DOHH2 (cell line): ENCODE measurements around the gene CD79A.

ENCODE experiments used
- H3F3A ChIP-seq: fragments of 200-600 bp; sonication (generic), shearing (Covaris generic); 2 replicates; pipeline ENCODE4 v1.6.0; 2016; ENCODE audit warnings: antibody characterized with exemption, mild to moderate bottlenecking; ENCODE audit not compliant: control insufficient read depth, insufficient read depth
- H3K27ac ChIP-seq: fragments of 200-600 bp; sonication (generic); 2 replicates; pipeline ENCODE4 v1.5.1; 2014; ENCODE audit warnings: low read depth, mild to moderate bottlenecking, low read length, moderate library complexity
- H3K27me3 ChIP-seq: fragments of 200-600 bp; sonication (generic); 2 replicates; pipeline ENCODE4 v1.6.1; 2014; ENCODE audit warnings: mild to moderate bottlenecking, low read length, mixed read lengths; ENCODE audit not compliant: control insufficient read depth
- H3K36me3 ChIP-seq: fragments of 200-600 bp; sonication (generic); 2 replicates; pipeline ENCODE4 v1.6.1; 2014; ENCODE audit warnings: mild to moderate bottlenecking, low read length, moderate library complexity, mixed read lengths; ENCODE audit not compliant: control insufficient read depth
- H3K4me1 ChIP-seq: fragments of 200-600 bp; sonication (generic); 2 replicates; pipeline ENCODE4 v1.6.1; 2014; ENCODE audit warnings: mild to moderate bottlenecking, low read length, mixed read lengths; ENCODE audit not compliant: control insufficient read depth
- H3K4me2 ChIP-seq: fragments of 200-600 bp; sonication (generic); 2 replicates; pipeline ENCODE4 v1.6.0; 2014; ENCODE audit warnings: mild to moderate bottlenecking, low read length, moderate library complexity
- H3K4me3 ChIP-seq: fragments of 200-600 bp; sonication (generic); 2 replicates; pipeline ENCODE4 v1.5.1; 2014; ENCODE audit warnings: mild to moderate bottlenecking, low read length, mixed read lengths
- H3K79me2 ChIP-seq: fragments of 200-600 bp; sonication (generic); 2 replicates; pipeline ENCODE4 v1.6.1; 2014; ENCODE audit warnings: mild to moderate bottlenecking, low read length, mixed read lengths; ENCODE audit not compliant: control insufficient read depth
- H3K9me2 ChIP-seq: fragments of 200-600 bp; sonication (generic); replicated peaks from 2 replicates; pipeline ENCODE4 v1.6.1; 2014; ENCODE audit warnings: mild to moderate bottlenecking, low read length, mixed read lengths; ENCODE audit not compliant: control insufficient read depth
- H3K9me3 ChIP-seq: fragments of 200-600 bp; sonication (generic); 2 replicates; pipeline ENCODE4 v1.6.1; 2014; ENCODE audit warnings: antibody characterized with exemption, low read length, mixed read lengths; ENCODE audit not compliant: control insufficient read depth, insufficient read depth
- H4K20me1 ChIP-seq: fragments of 200-600 bp; sonication (generic); 2 replicates; pipeline ENCODE4 v1.6.0; 2014; ENCODE audit warnings: low read depth, mild to moderate bottlenecking, antibody characterized with exemption, low read length, moderate library complexity; ENCODE audit not compliant: control insufficient read depth, insufficient read depth
- CTCF ChIP-seq: fragments of 200-600 bp; sonication (generic); IDR thresholded peaks from one replicate; pipeline ENCODE4 v1.5.1; 2014; ENCODE audit warnings: antibody characterized with exemption, mild to moderate bottlenecking, low read depth, low read length; ENCODE audit not compliant: poor library complexity, severe bottlenecking
- EZH2phosphoT487 ChIP-seq: fragments of 200-600 bp; sonication (generic); IDR thresholded peaks from 2 replicates; pipeline ENCODE4 v1.6.1; 2017; ENCODE audit warnings: borderline replicate concordance, mild to moderate bottlenecking, antibody characterized with exemption, low read length, moderate library complexity, mixed read lengths

Gene CD79A

GRCh38 chr19:41880329-41880708 is 3.2 kb downstream of the CD79A start:
- Histone ChIP-seq H3K27ac (peak overlapping the region; percentile 99), H3K9me2 (no peaks in the 10 kb centered on the region), H3K79me2 (peaks cover 55% of the 10 kb centered on the region), H3K4me2 (peak overlapping the region; percentile 93), H3K4me1 (peaks cover 69% of the 10 kb centered on the region), H3K36me3 (peaks cover 73% of the 10 kb centered on the region), H3K4me3 (peak overlapping the region; percentile 91), H4K20me1 (no peaks in the 10 kb centered on the region), H3K27me3 (no peaks in the 10 kb centered on the region; the same call in 1 of the 2 replicates), H3K9me3 (no peaks in the 10 kb centered on the region), H3F3A (peaks cover 61% of the 10 kb centered on the region)
- TF ChIP-seq EZH2phosphoT487 (no peak), CTCF (no peak)

GRCh38 chr19:41882568-41883462 is 5.7 kb downstream of the CD79A start, which contains the start of gene ARHGEF1:
TSS of gene ARHGEF1 (plus strand) at chr19:41883184. CDS start at chr19:41888083, 4,899 bp downstream.
- peaks cover 72% of the 10 kb centered on the region for H3K79me2 ChIP-seq
- H3K27me3 ChIP-seq, result no peaks in the 10 kb centered on the region; the same call in 1 of the 2 replicates
- peak within 1 kb of the TSS; percentile 99 for H3K27ac ChIP-seq
- peak within 1 kb of the TSS; percentile 99 for H3K4me3 ChIP-seq
- H3K4me2 ChIP-seq, result peak within 1 kb of the TSS; percentile 87
- peaks cover 85% of the 10 kb centered on the region for H3K36me3 ChIP-seq
- TF ChIP-seq CTCF (no peak), EZH2phosphoT487 (no peak)
- H3K4me1 ChIP-seq, result peaks cover 79% of the 10 kb centered on the region
- no peaks in the 10 kb centered on the region for H3K9me3 ChIP-seq
- peaks cover 46% of the 10 kb centered on the region for H3F3A ChIP-seq
- no peaks in the 10 kb centered on the region for H3K9me2 ChIP-seq
- H4K20me1 ChIP-seq, result no peaks in the 10 kb centered on the region

- no peaks in the 10 kb centered on the region for H3K27me3 ChIP-seq
- peaks cover 85% of the 10 kb centered on the region for H3K36me3 ChIP-seq
- H3K9me2 ChIP-seq, result no peaks in the 10 kb centered on the region
- H3K79me2 ChIP-seq, result peaks cover 72% of the 10 kb centered on the region
- peak overlapping the region; percentile 87 for H3K4me2 ChIP-seq
- H3K9me3 ChIP-seq, result no peaks in the 10 kb centered on the region
- H3K27ac ChIP-seq, result peak overlapping the region; percentile 99
- TF ChIP-seq EZH2phosphoT487 (no peak), CTCF (no peak)
- peaks cover 40% of the 10 kb centered on the region for H3F3A ChIP-seq
- no peaks in the 10 kb centered on the region for H4K20me1 ChIP-seq
- H3K4me1 ChIP-seq, result peaks cover 80% of the 10 kb centered on the region
- peak overlapping the region; percentile 99 for H3K4me3 ChIP-seq
Measured at GRCh38 chr19:41883463-41883820, 6.4 kb downstream of the CD79A start.
